TTC549 (cell line): ENCODE measurements around the gene SLC35B1.
"Not testable (repeated sequence)": the region's sequence is repeated elsewhere in the genome, so short reads cannot be mapped to it uniquely, and the experiment has no call there.

ENCODE experiments used
- FAIRE-seq: peaks from 2 replicates; lab custom pipeline; 2012; peaks lifted over from hg19 to GRCh38; lab: Jason Lieb, UNC

Gene SLC35B1

GRCh38 chr17:49734515-49735490 lies 27.0 kb upstream of the SLC35B1 start:
- FAIRE-seq, result no peak

DNA sequence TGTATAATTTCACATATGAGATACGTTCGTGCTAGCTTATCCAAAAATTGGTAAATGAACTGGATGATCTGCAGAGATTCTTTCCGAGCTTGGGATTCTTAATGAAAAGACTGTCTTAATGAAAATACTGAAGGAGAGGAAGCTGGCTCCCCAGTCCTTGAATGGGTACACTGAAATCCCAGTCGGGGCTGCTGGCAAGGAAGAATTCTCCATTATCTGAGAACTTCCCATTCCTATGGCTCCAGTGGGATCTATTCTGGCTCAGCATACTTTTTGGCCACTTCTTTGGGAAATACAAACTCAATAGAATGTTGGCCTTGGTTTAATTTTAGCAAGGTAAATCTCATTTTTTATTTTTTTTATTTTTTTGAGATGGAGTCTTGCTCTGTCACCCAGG lies 23.7 kb upstream of the SLC35B1 start:
- FAIRE-seq, result no peak

DNA sequence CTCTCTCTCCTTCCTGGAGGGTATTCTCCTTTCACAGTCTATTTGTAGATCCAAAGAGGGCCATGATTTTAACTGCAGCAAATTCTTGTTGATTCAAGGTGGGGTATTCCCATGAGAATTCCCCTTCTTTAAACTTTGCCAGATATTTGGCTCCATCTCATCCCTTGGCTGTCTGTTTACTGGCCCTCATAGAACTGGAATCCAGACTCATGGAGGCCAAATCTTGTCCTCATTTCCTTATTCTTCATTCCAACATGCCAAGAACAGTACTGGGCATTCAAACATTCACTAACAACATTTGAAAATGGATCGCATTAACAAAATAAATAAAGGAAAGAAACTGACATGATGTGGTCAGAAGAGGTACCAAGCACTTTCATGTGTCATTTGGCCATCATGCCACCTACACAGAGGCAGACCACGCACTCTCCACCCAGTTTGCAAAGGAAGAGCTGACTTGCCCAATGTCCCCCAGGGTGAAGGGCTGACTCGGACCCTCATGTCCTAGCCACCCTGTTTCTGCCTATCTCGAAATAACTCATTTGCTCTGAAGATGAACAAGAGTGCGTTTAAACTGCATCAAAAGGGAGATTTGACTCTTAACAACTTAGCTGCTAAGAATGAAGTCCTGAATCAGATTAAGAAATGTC lies 23.1 kb upstream of the SLC35B1 start:
- no peak for FAIRE-seq

GRCh38 chr17:49730078-49730784 lies 22.5 kb upstream of the SLC35B1 start:
- FAIRE-seq, result no peak

DNA sequence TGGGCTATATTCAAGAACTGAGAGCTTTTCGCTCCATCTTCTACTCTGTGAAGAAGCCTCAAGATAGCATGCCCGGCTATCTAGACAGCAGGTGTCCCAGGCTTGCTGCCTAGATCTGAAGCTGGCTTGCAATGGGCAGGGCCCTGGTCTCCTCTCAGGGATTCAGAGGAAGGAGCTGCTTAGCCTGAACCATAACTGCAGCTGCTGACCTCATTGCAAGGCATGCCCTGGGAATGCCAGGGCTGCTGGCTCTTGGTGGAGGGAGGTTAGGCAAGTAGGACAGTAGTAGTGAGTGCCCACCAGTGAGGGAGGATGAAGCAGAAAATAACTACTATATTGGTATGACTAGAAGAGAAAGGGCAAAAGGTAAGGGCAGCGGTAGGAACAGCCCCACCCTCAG lies 21.3 kb upstream of the SLC35B1 start:
- FAIRE-seq, result no peak

GRCh38 chr17:49728425-49728824 lies 20.7 kb upstream of the SLC35B1 start:
- no peak for FAIRE-seq

DNA sequence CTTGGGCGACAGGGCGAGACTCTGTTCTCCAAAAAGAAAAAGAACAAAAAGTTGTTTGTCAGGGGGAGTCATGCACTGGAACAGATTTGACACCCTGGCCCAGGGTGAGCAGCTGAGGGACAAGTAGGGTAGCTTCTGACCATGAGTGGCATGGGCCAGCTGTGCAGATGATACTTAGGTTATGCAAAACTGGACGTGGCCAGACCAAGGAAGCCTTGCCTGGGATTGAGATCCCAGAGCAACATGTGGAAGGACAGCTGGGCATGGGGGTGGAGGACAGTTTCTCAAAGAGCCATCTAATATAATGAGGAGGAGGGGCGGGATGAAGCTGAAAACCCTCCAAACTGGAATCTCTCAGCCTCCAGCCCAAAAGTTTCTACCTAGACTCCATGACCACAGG lies 19.6 kb upstream of the SLC35B1 start:
- FAIRE-seq, result no peak

GRCh38 chr17:49725452-49726130 lies 17.8 kb upstream of the SLC35B1 start:
- no peak for FAIRE-seq

DNA sequence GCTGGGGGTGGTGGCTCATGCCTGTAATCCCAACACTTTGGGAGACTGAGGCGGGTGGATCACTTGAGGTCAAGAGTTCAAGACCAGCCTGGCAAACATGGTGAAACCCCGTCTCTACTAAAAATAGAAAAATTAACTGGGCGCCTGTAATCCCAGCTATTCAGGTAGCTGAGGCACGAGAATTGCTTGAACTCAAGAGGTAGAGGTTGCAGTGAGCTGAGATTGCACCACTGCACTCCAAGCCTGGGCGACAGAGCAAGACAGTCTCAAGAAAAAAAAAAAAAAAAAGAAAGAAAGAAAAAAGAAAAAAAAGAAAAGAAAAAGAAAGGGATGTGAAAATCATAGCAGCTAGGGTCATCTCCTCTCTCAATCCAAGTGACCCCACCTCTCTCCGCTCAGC lies 16.8 kb upstream of the SLC35B1 start:
- not testable (repeated sequence) for FAIRE-seq

DNA sequence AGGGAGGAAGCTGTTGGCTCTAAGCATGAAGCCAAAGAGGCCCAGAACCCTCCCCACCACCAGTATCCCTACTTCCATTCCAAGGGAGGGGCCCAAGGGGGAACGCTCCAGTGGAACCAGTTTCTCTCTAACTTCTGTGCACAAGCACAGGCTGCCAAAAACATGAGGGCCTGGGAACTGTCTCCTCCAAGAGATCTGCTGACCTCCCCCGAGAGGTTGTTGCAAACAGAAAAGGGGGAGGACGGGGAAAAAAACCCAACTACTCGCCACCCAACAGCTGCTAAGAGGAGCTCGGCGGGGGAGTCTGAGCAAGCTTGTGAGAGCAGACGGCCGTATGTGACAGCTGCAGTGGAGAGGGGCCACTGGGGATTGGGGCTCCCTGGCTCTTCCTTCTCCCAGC lies 15.7 kb upstream of the SLC35B1 start:
- no peak for FAIRE-seq

GRCh38 chr17:49722066-49722465 lies 14.3 kb upstream of the SLC35B1 start:
- no peak for FAIRE-seq

- no peak for FAIRE-seq
These were observed 9.7 kb upstream of the SLC35B1 start for GRCh38 chr17:49717371-49717861.

- FAIRE-seq, result no peak
These were observed 9.1 kb upstream of the SLC35B1 start for GRCh38 chr17:49716668-49717364.

GRCh38 chr17:49715717-49716279 lies 8.0 kb upstream of the SLC35B1 start:
- FAIRE-seq, result no peak

DNA sequence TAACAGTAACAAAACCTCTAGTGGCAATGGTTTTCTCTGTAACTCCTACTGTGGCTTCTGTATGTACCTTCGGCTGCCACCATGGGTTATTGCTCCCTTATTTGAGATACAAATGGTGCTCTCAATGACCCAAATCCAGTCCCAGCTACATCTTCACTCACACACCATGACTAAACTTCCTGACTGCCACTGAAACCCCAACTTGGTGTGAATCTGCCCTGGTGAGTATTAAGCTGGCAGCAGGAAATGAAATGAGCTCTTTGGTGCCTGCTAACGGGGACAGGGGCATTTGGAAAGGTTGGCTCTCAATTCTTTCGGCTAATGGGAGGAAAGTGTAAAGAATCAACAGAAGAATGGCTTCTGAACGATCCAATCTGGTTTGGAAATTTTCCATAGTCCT lies 7.5 kb upstream of the SLC35B1 start:
- no peak for FAIRE-seq

GRCh38 chr17:49708515-49709183 lies 885 bp upstream of the SLC35B1 start:
- no peak for FAIRE-seq

DNA sequence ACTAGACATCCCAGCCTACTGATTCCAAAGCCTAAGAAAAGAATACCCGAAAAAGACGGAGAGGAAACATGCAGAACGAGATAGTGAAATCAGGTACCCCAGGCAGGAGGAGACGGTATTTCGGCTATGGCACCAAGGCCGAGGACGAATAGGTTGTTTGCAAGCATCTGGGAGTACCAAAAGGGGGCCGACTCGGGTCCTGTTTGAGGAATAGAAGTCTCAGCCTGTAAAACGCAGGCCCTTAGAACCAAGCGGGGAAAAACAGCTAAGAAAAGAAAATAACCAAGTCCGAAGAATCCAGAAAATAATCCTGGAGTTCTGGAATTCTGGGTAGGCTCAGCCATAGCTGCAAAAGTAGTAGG lies 537 bp downstream of the SLC35B1 start:
- FAIRE-seq, result no peak

- no peak for FAIRE-seq
These were observed 2.5 kb downstream of the SLC35B1 start for GRCh38 chr17:49705254-49705653.

- no peak for FAIRE-seq
These were observed 4.0 kb downstream of the SLC35B1 start for GRCh38 chr17:49703557-49704277.

GRCh38 chr17:49700960-49701359 lies 6.8 kb downstream of the SLC35B1 start:
- no peak for FAIRE-seq
